Mesenteric fat pad (tissue), 1 donor: ENCODE results near the gene MCF2L. TPM values are rescaled to one million over a fixed set of nuclear protein-coding genes. Genes with fewer than 3 reads are reported as not detected.

Experiments
- DNase-seq: peaks from one replicate; pipeline ENCODE4 v3.0.0-alpha.2; 2020; ENCODE audit warnings: low spot score
- total RNA-seq: library from RNA; stranded (reverse); fragmentation: NEBNext Ultra II Directional; extraction: Animal tissue kit (Norgen Biotek cat#: 25700); gene quantifications from one replicate; pipeline ENCODE4 v1.2.1, GENCODE V29; 2021
- donor health status: DM: yes; HTN: yes; CAD: no.

Gene MCF2L
- total RNA-seq, 1 donor from 2014 or later = 97.6 TPM

DNA sequence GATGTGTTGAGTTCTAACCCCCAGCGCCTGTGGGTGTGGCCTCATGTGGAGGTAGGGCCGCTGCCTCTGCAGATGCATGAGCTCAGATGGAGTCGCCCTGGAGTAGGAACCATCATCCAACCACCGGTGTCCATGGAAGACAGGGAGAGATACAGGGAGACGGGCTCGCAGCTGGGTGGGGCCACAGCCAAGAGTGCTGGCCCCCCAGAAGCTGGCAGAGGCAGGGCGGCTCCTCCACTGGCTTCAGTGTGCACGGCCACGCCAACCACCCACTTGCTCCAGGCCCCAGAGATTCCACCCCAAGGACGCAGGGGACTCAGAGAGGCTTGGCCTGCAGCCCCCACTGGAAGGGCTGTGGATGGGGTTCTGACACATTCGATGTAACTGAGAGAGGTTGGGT is 5.4 kb upstream of the MCF2L start:
- DNase-seq = no peak

DNA sequence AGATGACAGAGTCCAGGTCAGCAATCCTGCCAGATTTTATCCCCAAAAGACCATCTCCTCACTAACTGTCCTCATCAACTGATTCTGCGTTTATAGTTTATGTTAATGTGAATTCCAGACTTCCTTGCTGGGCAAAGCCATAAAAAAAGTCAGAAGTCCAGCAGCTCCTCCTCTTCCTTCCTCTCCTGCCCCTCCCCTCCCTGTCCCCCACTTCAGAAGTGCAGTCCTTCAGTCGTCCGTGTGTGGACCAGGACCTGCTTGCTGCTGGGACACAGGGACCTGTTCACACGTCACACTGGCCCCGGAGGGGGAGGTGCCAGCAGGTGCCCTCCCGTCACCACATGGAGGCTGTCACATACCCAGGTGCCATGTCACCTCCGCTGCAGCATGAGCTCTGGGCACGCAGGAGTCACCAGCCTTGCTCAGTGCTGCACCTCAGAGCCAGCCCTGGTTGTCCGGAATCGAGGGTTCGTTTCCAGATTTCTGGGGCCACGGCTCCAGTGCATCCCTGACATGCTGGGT is 4.0 kb upstream of the MCF2L start:
- DNase-seq = no peak

DNA sequence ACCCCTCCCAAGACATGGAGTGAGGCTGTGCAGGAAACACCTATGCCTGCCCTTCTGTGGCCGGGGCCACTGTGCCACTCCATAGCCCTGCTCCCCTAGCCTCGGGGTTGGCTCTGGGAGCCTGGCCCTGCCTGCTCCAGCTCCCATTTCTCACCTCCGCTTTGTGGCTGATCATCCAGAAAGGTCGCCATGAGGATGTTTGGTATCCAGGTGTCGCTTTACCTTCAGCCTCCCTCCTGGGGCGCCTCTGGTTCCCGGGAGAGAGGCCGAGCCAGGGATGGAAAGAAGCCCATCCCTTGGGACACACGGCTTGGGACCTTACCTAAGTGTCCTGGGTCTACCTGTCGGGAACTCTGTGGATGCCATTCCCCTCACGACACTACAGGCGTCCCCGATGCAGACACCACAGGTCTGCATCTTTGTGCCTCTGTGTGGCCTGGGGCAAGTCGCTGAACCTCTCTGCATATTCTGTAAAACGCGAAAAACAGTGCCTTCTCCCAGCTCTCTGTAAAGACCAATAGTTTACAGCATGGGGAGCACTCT is 3.4 kb upstream of the MCF2L start:
- DNase-seq = no peak

DNA sequence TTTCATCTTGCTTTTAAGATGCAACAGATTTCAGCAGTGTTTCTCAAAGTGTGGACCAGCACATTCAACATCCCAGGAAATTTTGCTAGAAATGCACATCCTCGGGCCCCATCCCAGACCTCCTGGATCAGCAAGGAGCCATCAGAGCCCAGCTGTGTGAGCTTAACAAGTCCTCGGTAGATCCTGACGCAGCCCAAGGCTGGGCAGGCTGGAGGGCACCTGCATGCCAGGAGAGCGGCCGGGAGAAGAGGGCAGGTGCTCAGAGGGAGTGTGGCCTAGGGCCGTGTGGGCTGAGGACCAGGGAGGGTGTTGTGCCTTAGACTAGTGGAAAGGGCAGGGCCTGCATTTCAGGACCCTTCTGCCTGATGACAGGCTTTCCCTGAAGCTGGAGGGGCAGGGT is 2.2 kb upstream of the MCF2L start:
- no peak for DNase-seq

DNA sequence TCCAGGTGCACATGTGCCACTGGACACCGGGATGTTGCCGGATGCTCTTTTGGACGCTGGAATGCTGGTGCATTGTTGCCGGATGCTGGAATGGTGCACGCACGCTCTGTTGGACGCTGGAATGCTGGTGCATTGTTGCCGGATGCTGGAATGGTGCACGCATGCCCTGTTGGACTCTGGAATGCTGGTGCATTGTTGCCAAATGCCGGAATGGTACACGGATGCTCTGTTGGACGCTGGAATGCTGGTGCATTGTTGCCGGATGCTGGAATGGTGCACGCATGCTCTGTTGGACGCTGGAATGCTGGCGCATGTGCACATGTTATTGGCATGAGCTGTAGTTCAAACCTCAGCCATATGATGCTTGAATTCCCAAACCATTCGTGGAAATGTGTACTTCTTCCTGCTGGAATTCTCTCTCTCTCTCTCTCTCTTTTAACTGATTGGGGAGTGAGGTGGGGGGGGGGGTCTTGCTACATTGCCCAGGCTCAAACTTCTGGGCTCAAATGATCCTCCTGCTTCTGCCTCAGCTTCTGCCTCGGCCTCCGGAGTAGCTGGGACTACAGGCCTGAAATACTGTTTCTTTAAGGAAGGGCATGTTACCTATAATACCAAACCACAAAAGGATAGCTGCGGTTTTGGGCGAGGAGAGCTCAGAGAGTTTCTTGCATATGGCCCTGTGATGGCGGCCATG is 1.2 kb upstream of the MCF2L start:
- DNase-seq = no peak

DNA sequence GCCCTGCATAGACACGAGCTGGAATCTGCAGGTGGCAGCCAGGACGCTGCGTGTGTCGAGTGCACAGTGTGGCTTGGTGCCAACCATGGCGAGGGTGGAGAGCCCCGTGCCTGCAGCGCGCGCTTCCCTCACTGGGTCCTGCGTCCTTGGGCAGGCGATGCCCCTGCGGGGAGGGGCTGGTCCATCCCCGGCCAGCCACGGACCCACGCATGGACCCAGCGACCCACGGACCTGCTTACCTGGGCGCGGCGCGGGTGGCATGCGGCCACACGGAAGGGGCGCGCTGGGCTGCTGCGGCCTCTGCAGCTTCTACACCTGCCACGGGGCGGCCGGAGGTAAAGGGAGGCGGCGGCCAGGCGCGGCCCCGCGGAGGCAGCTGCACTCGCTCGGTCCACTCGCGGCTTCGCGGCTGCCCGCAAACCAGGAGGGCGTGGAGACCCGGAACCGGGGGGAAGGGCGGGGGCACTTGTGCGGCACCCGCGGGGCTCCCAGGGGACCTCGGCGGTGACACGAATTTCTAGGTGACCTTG is 569 bp upstream of the MCF2L start:
- DNase-seq = no peak

DNA sequence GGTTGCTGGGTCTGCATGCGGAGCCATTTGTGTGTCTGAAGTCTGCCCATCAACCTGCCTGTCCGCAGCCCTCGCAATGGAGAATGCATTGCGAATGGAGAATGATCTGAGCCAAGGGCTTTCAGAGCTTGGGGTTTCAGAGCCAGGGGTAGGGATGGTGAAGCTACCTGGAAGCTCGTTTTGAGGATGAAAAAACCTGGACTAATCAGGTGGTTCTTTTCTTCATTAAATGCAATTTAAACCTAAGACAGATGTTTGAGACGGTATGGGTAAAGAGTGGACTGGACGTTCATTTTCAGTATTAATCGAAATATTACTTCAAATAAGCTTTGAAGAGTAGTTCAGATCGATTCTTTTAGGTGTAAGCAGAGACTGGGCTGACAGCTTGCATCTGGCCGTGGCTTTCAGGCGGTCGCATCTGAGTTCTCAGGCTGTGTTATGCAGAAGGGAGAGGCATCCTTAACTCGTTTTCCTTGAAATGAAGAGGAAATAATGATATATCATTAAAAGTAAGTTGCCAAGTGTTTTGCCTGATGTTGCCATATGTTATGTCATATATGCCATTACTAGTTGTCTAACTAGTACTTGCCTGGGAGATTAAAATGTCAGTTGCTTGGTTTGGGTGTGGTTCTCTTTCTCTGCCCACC is 801 bp downstream of the MCF2L start:
- DNase-seq = no peak

DNA sequence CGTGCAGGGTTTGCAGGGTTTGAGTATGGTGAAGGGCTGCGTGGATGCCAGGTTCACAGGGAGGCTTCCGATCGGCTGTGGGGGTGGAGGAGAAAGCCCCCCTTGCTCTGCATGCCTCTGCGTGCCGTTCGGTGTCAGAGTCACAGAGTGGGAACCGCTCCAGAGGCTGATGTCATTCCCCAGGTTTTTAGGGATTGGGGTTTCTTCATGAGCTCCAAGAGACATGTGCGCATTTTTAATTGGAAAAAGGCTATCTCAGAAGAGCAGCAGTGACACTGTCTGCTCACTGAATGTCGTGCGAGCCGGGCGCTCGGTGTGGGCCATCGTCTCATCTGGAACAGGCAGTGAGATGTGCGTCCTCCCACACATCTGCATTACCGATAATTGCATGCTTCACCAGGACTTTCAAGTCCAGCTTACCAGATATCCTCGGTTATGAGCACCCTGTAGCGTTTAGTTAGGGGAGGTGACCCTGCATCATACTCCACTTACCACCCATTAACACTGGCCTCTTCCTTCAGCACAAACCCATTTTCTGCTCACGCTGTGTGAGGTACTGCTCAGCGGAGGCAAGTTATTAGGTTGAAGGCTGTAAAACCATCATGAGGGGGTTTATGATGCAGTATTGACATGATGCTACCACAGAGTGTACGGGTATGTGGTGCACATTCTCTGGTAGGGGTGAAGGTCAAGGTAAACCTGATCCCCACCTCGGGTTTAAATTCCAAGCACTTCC is 1.7 kb downstream of the MCF2L start:
- no peak for DNase-seq

DNA sequence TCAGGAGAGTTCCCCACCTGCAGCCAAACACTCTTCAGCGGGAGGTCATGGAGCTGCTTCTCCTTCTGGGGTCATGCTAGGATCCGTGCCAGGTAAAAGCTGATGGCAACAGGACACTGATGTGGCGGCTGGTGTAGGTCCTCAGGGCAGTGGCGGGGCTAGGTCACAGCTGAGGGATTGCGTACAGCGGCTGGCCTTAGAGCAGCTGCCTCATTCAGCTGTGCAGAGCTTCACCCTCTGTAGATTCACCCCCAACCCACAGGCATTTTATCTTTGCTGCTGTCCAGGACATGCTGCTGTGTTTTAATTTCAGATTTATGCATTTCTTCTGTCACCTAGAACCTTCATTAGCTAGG is 2.3 kb downstream of the MCF2L start:
- DNase-seq = no peak

DNA sequence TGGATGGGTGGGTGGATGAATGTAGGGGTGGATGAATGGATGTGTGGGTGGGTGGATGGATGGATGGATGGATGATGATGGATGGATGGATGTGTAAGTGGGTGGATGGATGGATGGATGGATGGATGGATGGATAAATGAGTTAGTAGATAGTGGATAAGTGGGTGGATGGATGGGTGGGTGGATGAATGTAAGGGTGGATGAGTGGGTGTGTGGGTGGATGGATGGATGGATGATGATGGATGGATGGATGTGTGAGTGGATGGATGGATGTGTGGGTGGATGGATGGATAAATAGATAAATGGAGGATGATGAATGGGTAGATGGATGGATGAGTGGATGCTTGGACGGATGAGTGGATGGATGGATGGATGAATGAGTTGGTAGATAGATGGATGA is 3.2 kb downstream of the MCF2L start:
- DNase-seq = no peak

DNA sequence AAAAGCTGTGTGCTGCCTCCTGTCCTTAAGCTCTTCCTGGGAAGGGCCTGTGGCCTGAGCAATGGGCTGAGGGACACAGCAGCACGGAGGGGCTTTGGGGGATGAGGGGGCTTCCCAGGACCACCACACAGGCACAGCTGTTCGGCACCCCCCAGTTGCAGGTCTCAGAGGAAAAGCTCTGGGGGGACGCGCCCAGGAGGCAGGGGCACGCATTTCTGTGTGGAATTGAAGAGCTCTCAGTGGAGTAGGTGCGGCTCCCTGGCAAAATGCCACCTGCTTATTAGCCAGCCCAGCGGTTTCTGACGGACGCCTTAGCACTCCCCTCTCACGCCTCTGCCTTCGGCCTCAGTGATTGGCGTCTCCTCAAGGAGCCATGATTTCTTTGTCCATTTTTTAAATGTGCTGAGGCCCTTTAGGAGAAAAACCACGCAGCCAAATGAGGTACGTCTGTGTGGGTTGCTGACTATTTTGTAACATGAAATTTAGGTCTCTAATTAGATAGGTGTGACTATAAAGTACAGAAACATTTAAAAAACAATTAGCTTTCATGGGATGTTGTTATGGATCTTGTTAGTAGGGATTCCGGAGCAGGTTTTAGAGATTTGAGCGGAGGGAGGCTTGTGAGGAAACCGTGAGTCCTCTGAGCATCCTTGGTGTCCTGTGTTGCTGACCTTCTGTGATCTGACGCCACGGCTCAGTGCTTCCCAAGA is 4.0 kb downstream of the MCF2L start:
- DNase-seq = no peak

DNA sequence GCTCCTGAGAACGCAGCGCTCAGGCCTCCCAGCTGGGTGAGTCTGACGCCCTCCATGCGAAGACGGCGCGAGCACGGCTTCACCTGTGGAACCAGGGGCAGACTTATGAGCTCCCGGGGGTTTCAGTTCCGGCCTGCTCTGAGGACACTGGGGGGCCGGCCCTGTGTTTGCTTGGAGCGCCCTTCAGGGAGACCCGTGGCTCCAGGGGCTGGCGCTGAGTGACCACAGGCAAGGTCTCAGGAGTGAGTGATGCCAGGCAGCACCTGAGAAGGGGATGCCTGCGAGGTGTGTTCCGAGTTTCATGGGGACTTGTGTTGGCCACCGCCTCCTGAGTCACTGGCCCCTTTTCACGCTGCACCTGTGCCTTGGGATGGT is 4.5 kb downstream of the MCF2L start:
- DNase-seq = no peak

DNA sequence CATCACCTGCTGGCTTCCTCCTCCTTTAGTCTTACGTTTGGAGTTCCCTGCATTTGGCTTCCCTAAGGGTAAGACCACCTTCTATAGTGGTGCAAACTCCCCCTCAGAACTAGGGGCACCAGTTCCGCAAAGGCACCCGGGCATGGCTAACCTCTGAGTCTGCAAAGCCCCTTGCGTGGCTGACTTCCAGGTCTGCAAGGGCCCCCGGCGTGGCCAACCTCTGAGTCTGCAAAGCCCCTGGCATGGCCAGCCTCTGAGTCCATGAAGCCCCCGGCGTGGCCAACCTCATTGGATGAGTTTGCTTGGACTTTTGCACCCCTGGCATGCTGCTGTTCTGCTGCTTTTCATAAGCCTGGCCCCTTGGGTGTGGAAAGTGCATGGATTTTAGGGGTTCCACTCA is 5.1 kb downstream of the MCF2L start:
- no peak for DNase-seq

DNA sequence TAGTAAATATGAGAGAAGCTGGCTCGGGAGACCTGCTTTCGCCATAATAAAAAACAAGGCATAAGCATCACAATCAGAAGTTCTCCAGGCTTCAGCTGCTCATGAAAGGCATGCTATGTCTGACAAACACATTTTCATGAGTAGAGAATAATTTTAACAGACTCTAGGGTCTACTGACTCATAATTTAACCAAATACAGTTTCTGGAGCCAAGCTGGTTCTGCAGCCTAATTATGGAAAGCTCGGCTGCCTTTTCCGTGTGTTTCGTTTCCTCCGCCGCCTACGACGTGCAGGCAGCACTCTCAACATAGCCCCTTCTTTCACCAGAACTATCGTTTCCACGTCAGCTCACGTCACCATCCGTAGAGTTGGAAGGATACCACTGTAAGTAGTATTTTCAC is 5.7 kb downstream of the MCF2L start:
- no peak for DNase-seq

DNA sequence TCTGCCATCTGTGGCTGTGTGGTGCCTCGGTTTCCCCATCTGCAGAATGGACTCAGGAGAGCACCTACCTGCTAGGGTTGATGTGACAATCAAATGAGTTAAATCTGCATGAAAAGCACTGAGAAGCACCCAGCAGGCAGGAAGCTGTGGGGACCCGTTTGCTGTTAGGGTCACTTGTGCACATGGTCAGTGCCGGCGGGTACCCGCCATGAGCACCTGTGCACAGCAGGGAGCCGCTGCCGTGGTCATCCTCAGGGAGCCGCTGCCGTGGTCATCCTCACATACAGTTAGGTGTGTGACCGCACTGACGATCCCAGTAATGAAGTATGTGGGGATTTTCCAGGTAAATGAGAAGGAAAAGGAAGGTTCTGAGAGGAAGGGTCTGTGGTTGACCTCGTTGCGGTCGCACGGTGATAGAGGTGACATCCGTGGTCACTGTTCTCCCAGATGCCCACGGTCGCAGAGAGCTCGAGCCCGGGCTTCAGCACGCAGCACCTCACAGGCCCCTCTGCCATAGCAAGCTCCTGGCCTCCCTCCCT is 6.5 kb downstream of the MCF2L start:
- no peak for DNase-seq

DNA sequence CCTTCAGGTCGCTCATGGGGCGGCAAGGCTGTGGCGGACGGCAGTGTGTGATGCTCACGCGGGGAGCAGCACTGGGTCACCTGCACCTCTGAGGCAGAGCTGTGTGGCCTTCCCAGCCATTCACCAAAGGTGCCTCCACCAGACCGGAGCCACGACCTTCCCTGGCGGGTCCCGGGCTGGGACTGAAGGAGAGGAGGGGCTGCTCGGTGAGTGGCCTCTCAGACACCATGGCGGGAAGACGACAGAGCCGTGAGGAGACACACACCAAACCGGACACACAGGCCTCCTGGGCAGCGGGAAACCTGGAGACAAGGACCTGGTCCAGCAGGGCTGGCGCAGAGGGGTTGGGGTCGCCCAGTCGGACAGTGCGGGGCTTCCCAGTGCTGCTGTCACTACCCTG is 7.5 kb downstream of the MCF2L start:
- DNase-seq = no peak

DNA sequence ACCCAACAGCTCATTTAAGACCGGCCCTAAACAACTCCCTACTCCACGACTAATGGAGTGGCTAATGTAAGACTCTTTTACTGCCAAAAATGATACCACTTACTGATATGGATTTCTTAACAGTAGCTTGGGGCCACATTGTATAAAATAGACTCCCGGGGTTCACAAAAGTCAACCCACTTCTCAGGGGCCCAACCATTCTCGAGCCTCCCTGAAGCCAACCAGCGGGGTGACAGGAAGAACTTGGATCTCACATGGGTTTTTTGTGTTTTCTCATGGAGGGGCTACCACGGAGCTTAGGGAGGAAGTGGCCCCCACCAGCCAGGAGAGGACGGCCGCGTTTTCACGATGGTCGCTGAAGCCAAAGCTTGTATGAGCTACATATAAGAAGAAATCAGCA is 8.1 kb downstream of the MCF2L start:
- no peak for DNase-seq

DNA sequence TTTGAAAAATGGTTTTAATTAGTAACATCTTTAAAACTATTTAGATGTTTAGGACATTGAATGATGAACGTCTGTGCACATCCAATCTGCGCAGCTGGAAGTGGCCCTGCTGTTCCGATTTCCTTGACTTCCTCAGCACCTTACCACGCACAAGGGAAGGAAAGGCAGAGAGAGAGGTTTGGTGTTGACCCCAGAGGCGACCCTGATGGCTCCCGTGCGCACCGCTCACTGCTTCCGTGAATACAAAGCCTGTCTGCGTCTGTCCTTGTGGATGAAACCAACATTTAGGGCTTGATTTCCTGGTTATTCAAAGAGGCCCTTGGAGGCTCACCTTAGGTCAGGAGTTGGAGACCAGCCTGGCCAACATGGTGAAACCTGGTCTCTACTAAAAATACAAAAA is 8.5 kb downstream of the MCF2L start:
- no peak for DNase-seq

DNA sequence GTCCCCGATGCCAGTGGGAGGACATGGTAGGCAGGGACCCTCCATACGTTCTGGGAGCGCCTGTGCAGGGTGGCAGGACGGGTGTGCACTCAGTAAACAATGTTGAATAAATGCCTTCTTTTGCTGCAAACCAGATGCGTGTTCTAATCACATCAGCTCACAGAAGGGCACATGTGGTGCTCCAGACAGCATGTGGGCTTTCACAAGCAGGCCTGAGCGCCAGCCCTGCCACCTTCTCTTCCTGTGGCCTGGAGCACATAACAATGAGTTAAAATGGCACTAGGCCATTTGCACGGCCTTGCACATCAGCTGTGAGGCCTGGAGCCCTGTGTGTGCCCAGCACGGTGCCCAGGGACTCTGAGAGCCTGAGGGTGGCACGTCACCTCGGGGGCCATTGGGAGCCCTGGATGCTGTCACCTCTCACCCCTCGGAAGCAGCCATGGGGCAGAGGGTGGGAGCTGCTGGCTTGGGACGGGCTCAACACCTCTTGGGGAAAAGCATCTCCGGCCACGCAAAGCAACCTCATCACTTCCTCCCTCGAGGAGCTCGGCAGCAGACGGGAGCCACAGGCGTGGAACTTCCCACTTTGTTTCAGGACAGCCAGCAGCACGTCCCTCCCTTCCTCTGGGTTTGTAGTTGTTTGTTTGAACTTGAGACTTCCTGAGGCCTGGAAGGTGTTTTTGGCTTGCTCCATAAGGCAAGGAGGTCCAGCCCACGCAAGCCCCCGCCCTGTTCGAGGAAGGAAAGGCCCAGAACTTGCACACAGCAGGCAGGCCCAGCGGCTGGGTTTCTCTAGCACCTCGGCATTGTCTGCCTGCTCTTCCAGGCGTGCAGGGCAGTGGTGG is 9.8 kb downstream of the MCF2L start:
- DNase-seq = no peak

DNA sequence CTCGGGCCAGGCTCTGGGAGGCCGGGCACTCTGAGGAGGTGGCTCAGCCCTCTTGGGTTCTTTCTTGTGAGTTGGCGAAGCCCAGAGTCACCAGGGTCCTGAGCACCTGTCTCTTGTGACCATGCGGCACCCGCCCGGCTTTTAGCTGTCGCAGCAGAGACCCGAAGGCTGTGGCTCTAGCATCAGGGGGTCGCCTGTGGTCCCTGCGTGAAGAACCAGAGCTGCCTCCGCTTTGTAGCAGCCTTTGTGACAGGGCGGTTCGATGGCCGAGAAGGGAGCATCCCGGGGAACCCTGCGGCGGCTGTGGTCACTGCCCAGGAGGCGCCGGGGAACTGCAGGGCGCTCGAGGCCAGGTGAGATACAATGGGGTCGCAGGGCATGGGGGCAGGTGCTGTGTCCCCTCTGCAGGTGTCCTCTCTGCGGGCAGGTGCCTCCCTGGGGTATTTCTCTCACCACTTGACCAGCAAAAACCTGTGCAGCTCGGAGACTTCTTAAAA is 10.4 kb downstream of the MCF2L start:
- no peak for DNase-seq
